ENCODE results near the gene CCP110.

DNA sequence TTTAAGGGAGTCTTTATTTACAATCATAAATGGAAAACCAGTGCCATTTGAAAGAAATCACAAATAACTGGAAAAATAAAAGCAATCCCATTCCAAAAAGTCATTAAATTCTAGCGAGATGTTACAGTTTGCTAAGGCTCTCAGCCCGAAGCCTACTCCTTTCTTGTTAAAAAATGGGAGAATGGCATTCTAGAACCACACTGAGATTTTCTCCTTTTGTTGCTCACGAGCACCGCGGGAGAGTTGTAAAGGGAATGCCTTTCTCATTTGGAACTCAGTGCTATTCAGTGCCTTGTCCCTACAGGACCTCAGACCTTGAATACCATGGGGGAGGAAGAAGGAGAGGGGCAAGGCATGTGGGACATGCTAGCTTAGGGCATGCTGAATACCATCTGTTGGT, 38.1 kb upstream of the CCP110 start:
- TF ChIP-seq EZH2phosphoT487 (IDR thresholded peaks at IDR 0.05; ENCODE audit: insufficient read depth, low read depth) (no peak), EZH2 (IDR thresholded peaks at IDR 0.05; ENCODE audit: insufficient read depth, poor library complexity, severe bottlenecking) (no peak)
